HG02610 (cell line): Measurements from ENCODE around the gene TFF3.

Experiments used
- ATAC-seq: cut with Tn5 transposase; IDR thresholded peaks from one replicate; pipeline ENCODE4 v1.9.1; 2021; ENCODE audit warnings: mild to moderate bottlenecking, moderate library complexity; ENCODE audit not compliant: unreplicated experiment

TFF3 gene

DNA sequence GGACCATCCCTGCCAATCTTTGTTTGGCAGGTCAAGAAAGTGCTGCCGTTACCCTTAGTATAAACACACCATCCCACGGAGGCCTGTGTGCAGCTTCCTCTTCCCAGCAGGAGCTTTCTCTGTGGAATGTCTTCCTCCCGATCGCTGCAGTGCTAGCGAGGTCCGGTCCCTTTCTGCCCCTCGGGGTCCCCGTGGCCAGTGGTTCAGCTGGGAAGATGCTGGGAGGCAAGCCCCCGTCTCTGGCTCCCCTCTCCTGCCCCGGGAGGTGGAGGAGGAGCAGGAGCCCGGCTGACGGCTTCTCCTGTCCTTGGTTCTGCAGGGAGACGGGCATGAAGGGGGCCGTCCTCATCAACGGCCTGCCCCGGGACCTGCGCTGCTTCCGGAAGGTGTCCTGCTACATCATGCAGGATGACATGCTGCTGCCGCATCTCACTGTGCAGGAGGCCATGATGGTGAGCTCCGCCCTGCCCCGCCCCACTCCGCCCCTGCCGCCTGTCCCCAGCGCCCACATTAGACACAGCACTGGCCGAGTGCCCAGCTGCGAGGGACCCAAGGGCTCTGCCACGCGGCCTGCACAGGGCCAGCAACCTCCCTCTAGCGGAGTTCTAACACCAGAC lies 42.1 kb downstream of the TFF3 start:
- ATAC-seq, result no peak

DNA sequence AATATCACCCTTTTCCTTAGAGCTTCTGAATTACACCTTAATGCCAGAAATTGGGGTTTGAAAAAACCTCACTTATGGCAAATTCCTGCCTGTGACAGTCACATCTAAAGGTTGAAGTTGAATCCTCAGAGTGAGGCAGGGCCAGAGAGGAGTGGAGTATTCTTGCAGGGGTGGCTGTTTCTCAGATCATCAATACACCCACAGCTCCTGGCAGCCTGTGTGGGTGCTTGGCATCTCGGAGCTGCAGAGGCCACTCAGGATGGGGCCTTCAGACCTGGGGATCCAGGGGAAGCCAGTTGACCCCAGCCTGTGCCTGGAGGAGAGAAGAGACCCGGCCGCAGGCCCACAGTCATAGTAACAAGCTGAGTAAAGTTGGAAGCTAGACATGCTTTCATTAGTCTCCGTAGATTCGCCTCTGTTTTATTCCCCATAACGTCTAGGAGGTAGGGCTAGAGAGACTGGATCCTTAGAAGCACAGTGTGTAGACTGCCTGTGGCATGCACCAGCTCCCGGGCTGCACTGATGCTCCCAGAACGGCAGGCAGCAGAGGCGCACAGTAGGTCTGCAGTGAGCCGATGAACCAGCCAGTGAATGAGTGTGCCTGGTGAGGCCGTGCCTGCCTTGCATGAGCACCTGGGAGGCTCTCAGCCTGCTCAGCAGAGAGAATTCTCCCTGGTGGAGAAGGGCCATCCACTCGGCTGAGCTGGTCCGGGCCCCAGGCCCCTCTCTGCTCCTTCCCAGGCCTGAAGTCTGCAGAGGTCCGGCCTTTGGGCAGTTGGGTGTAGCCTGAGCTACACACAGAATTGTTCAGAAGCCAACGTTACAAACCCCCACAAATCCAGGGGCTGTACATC lies 42.9 kb downstream of the TFF3 start:
- ATAC-seq, result no peak

DNA sequence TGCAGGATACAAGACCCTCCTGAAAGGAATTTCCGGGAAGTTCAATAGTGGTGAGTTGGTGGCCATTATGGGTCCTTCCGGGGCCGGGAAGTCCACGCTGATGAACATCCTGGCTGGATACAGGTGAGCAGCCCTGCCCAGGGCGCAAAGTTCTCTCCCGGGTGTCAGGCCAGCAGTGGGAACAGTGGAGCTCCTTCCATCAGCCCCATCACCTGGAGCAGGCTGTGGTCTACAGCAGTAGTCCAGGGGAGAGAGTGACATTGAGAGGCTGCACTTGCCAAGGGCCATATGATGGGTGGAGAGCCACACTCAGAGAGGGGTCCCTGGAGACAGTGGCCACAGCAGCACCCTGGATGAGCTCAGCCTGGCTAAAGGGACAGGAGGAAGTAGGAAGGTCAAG lies 44.1 kb downstream of the TFF3 start:
- no peak for ATAC-seq

DNA sequence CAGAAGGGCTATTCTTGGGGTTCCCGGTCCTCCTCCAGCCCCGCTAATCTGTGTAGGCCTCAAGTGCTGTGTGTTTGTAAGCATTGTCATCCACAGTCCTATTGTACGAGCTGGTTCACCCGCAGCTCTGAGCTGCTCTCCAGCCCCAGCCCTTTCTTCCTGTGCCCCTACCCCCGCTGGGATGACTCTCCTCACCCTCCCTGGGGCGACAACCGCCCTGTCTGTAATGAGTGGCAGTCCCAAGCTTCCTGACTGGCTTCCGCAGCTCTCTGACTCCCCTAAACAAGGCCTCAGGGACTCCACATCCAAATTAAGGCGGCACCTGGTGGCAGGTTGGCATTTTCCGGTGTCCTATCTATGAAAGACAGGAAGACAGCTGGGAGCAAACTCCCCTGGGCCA lies 45.8 kb downstream of the TFF3 start:
- ATAC-seq, result no peak

DNA sequence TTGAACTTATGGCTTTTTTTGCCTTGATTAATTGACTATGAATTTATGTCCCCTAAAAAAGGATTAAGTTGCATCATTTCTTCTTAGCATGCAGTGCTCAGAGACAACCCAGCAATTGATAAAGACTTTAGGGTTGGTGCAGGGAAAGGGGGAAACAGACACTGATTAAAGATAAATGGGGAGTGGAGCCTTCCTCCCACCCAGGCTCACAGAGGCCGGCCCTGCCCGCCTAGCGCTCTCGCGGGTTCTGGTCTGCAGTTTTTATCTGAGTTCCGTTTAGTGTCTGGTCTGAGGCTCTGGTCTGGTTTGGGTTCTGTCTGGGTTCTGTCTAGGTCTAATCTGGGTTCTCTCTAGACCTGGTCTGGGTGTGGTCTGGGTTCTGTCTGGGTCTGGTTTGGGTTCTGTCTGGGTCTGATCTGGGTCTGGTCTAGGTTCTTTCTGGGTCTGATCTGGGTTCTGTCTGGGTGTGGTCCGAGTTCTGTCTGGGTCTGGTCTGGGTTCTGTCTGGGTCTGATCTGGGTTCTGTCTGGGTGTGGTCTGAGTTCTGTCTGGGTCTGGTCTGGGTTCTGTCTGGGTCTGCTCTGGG lies 48.1 kb downstream of the TFF3 start:
- no peak for ATAC-seq

DNA sequence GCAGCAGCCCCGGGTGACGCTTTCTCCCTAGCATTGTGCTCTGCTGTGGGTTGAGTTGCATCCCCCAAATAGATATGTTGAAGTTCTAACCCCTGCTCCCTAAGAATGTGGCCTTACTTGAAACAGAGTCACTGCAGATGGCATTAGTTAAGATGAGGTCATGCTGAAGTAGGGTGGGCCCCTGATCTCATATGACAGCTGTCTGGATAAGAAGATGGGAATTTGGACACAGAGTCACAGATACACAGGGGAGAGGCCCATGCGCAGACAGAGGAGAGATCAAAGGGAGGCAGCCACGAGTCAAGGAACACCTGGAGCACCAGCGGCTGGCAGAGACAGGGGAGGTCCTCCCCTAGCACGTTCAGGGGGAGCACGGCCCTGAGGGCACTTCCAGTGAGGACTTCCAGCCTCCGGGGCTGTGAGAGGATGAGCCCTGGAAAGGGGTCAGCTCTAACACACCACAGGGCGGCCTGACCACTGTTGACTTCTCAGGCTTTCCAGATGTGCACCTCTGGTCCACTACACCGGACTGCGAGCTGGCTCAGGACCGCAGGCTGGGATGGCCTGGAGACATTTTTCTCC lies 49.9 kb downstream of the TFF3 start:
- ATAC-seq, result no peak

DNA sequence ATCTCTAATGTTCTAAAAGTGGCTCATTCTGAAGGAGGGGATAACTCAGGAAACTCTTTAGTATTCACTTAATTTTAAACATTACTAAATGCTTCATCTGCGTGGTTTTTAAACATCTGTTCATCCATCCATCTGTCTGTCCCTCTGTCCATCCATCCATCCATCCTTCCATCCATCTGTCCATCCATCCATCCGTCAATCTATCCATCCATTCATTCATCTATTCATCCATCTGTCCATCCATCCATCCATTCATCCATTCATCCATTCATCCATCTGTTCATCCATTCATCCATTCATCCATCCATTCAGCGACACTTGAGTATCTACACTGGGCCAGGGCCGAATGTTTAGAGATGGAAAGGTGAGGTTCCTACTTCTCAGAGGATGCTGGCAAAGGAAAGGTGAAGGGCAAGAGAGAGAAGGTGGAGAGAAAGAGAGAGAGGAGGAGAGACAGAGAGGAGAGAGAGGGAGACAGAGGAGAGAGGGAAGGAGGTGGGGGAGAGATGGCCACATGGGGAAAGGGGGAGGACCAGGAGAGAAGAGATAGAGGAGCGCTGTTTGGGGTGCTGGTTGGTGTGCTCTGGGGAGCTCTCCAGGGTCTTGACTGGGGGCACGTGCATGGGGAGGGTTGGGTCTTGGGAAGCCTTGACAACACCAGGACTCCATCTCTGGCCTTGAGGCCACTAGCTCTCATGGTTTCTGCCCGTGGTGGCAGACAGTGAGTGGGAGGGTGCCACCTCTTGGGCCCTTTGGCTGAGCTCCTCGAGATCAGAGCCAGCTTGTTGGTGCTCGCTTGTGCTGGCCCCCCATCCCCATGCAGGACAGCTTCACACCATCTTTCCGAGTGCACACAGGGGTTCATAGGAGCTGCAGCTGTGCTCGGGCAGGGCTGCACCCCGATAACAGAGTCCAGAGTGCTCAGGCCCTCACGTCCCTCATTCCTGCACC lies 50.7 kb downstream of the TFF3 start:
- ATAC-seq, result no peak

DNA sequence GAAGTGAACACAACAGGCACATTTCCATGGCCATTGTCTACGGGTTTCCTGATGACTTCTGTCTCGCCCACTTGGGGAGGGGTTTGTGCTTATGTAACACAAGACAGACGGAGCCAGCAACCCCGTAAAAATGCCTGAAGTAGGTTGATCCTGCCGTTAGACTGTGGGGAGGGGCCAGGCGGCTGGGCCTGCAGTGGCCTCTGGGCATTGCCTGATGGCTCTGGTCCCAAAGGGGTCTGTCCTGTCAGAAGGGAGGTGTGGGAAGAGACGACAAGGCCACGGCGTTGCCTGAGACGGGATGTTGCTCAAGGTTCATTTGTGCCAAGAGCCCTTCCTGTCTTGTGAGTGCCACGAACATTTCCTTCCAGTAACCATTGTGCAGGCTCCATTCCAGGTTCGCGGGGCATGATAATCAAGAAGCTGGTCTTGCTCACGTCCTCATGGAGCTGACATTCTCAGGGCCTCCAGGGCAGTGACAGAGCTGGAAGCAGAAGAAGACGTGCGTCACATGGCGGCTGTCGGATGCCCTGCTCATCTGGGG lies 51.5 kb downstream of the TFF3 start:
- ATAC-seq, result no peak

DNA sequence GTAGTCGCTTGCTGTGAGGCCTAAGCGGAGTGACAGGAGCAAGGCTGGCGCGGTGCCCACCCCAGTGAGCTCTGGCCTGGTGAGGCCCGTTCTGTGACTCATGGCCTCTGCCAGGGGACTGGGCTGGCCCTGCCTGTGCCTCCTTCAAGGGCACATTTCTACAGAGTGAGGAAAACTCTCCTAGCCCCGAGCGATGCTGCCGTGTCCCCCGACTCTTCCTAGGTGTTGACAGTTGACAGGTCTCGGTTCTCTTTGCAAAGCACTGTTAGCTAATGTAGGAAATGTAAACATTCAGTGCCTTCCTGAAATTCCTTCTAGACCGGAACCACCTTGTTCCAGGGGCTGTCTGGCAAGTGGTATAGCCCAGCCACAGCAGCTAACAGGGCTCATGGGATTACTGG lies 52.4 kb downstream of the TFF3 start:
- ATAC-seq, result no peak

DNA sequence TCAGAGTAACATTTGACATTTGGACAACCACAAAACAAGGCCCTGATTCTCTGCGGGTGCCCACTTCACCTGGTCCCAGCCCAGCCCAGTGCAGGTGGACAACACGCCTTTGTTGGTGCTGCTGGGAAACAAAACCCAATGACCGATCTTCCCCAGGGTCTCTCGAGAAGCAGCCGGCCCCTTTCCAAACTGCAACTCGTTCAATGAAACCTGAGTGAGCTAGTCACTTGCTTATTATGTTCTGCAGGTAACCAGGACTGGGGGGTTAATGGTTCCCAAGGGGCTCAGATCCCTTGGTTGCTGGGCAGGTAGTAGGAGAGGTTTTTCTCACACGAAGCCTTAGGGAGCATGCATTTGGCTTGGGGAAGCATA lies 53.4 kb downstream of the TFF3 start:
- ATAC-seq, result no peak
